ENCODE measurements around the gene FOXP1. TPM values are rescaled to one million over a fixed set of nuclear protein-coding genes. Genes with fewer than 3 reads are reported as not detected.
A peak's percentile ranks its signal among the peaks of the same experiment; 100 is the strongest.

The FOXP1 gene
- total RNA-seq, 1 experiment from 2014 or later: 31.8 TPM

DNA sequence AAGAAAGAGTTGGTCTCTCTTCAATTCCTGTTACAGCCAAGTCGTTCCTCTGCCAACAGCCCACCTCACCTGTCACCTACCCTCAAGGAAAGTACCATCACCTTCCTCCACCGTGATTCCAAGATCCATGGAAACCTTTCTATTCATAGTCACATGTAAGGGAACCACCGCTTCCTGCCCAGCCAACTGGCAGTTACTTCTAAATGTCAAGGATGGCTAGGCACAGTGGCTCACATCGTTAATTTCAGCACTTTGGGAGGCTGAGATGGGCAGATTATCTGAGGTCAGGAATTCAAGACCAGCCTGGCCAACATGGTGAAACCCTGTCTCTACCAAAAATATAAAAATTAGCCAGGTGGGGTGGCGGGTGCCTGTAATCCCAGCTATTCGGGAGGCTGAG is 82.8 kb downstream of the FOXP1 start:
- in situ Hi-C loops (cut with HindIII; ENCODE audit: low pct_unique_long_range_greater_than_20kb, low sequenced_read_pairs): no loop called here
- no peak for DNase-seq (ENCODE audit: low read depth)

- DNase-seq (ENCODE audit: low read depth): no peak
- in situ Hi-C loops (cut with HindIII; ENCODE audit: low pct_unique_long_range_greater_than_20kb, low sequenced_read_pairs): no loop called here
Measured at GRCh38 chr3:71499227-71499876, 84.2 kb downstream of the FOXP1 start.

GRCh38 chr3:71498543-71498942 is 85.0 kb downstream of the FOXP1 start:
- no peak for DNase-seq (ENCODE audit: low read depth)
- in situ Hi-C loops (cut with HindIII; ENCODE audit: low pct_unique_long_range_greater_than_20kb, low sequenced_read_pairs): no loop called here

DNA sequence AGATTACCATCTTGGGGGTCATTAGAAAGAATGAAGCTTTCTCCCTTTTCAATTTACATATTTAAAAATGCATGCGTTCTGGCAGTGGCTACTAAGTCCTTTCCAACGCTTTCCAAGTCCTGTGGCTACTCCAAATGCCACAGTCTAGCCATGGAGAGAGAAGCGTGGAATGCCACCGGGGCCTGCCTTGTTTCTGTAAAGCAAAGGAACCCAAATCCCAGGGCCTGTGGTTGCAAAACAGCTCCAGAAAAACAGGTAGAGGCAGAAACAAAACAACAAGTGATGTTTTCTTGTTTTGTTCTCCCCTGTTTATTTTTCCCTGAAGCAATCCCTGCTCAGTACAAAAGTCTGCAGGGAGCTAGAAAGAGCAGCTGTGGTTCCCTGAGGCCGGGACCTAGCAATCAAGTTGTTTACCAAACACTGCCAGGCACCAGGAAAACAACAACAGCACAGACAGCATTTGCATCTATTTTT is 85.5 kb downstream of the FOXP1 start:
- no peak for DNase-seq (ENCODE audit: low read depth)
- in situ Hi-C loops (cut with HindIII; ENCODE audit: low pct_unique_long_range_greater_than_20kb, low sequenced_read_pairs): no loop called here

GRCh38 chr3:71497367-71497897 is 86.1 kb downstream of the FOXP1 start:
- DNase-seq (ENCODE audit: low read depth): no peak
- in situ Hi-C loops (cut with HindIII; ENCODE audit: low pct_unique_long_range_greater_than_20kb, low sequenced_read_pairs): no loop called here

DNA sequence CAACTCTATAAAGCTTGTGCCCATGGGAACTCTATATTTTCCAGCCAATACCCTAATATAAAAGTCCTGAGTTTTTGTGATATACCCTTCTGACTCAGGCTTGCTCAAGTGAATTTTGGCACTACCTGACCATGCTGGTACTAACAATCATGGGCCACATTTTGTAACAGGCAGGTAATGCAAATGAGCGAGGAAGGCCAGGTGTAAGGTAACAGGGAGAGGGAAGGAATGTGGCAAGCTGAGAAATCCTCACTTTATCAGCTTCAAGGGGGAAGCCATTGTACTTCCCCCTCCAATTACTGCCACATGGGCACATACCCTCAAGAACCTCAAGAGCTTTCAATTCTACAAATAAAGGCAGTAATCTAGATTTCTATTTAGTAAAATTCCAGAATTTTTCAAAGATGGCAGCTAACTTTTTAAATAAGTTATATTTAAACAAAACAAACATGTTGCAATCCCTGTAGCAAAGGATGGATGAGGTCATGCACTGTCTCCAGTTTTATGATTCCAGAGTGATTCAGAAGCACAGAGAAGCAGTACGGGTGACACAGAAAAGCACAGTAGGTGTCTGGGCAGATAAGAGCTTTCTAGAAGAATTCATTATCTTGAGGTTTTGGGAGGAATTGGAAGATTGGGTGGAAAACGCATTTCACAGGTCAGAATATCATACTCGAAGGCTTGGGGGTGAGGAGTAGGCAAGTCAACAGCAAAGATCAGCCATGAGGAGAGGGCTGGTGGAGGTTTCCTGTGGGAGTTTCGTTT is 87.6 kb downstream of the FOXP1 start:
- peak; percentile 53 for DNase-seq (ENCODE audit: low read depth)
- in situ Hi-C loops (cut with HindIII; ENCODE audit: low pct_unique_long_range_greater_than_20kb, low sequenced_read_pairs): no loop called here

DNA sequence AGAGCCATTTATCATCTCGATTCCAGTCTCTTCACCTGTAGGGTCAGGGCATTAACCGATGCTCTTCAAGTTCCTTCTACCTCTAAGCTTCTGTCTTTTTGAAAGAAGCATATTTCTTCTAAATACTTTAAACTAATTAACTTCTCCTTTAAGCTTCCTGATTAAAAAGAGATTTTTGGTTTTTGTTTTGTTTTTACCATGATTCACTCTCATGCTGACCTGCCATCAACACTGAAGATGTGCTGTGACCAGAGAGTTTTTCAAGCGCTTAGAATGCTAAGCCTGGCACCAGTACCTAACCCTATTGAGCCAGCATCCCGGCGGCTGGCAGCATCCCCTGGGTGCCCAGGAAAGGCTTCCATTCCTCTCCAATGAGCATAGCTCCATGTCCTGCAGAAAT is 89.3 kb downstream of the FOXP1 start:
- in situ Hi-C loops (cut with HindIII; ENCODE audit: low pct_unique_long_range_greater_than_20kb, low sequenced_read_pairs): no loop called here
- DNase-seq (ENCODE audit: low read depth): no peak

DNA sequence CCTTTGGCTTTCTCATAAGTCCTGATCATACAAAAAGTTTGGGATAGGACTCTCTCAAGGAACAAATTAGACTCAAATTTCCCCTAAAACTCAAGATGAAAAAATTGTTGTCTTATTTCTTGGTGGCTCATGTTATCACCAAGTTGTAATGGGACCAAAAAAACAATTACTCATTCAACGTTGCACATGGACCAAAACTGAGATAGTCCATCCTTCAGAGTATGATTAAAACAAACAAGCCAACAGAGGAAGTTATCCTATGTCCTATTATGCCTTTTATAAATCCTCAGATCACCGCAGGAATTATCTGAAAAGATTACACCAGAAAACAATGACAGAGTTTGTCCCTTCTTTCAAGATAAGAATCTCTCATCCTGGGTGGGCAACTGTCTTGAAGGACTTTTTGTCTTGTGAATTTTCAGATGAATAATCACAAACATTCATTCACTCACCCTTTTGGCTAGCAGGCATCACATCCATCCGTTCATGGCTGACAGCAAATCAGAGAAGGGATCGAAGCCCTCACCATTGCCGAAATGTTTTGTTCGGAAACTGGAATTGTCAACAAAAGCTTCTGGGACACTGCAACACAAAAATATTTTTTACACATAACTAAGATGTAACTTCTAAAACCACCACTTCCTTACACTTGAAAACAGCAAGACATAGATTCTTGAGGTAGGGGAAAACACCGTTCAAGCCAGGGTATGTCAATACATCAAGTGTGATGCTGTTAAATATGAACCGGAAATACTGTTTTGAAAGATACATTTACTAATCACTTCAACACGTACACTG is 90.4 kb downstream of the FOXP1 start:
- DNase-seq (ENCODE audit: low read depth): no peak
- in situ Hi-C loops (cut with HindIII; ENCODE audit: low pct_unique_long_range_greater_than_20kb, low sequenced_read_pairs): no loop called here

GRCh38 chr3:71492566-71492965 is 91.0 kb downstream of the FOXP1 start:
- in situ Hi-C loops (cut with HindIII; ENCODE audit: low pct_unique_long_range_greater_than_20kb, low sequenced_read_pairs): no loop called here
- DNase-seq (ENCODE audit: low read depth): no peak

GRCh38 chr3:71491154-71491752 is 92.3 kb downstream of the FOXP1 start:
- in situ Hi-C loops (cut with HindIII; ENCODE audit: low pct_unique_long_range_greater_than_20kb, low sequenced_read_pairs): no loop called here
- DNase-seq (ENCODE audit: low read depth): no peak

GRCh38 chr3:71490692-71491091 is 92.8 kb downstream of the FOXP1 start:
- DNase-seq (ENCODE audit: low read depth): no peak
- in situ Hi-C loops (cut with HindIII; ENCODE audit: low pct_unique_long_range_greater_than_20kb, low sequenced_read_pairs): no loop called here

- in situ Hi-C loops (cut with HindIII; ENCODE audit: low pct_unique_long_range_greater_than_20kb, low sequenced_read_pairs): no loop called here
- DNase-seq (ENCODE audit: low read depth): no peak
Measured at GRCh38 chr3:71489315-71489761, 94.2 kb downstream of the FOXP1 start.

GRCh38 chr3:71488882-71489281 is 94.6 kb downstream of the FOXP1 start:
- DNase-seq (ENCODE audit: low read depth): no peak
- in situ Hi-C loops (cut with HindIII; ENCODE audit: low pct_unique_long_range_greater_than_20kb, low sequenced_read_pairs): no loop called here

DNA sequence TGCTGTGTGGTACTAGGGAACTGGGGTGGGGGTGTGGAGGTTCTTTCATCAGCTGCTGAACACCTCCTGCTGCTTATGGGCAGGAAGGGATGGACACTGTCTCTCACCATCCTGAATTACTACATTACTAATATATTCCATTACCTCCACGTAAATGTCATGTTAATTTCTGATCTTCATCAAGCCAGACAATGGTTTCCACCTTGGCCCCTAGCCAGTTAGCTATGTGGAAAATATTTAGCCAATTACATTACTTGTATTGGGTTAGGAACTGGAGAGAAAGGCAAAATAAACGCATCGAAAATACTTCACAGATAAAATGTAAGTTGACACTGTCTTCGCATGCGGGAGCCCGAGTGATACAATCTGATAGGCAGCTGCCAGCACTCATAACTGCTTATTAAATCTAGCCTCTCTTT is 95.1 kb downstream of the FOXP1 start:
- in situ Hi-C loops (cut with HindIII; ENCODE audit: low pct_unique_long_range_greater_than_20kb, low sequenced_read_pairs): no loop called here
- no peak for DNase-seq (ENCODE audit: low read depth)

GRCh38 chr3:71487418-71487817 is 96.1 kb downstream of the FOXP1 start:
- in situ Hi-C loops (cut with HindIII; ENCODE audit: low pct_unique_long_range_greater_than_20kb, low sequenced_read_pairs): no loop called here
- no peak for DNase-seq (ENCODE audit: low read depth)

DNA sequence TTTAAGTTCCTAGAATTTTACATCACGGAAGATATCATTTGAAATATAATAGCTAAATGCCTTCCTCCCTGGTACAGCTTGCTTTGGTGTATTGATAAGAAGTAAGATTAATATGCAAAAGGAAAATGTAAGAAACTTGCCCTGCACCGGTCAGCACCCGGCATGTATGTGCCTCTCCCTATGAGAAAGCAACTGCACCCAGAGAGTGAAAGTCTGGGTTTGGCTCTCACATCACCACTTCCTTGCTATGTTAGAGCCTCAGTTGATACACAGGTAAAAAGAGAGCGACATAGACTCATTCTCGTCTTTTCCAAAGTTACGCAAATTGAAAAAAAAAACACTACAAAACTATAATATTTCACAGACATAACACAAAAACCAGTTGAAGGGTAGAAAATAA is 96.7 kb downstream of the FOXP1 start:
- in situ Hi-C loops (cut with HindIII; ENCODE audit: low pct_unique_long_range_greater_than_20kb, low sequenced_read_pairs): no loop called here
- DNase-seq (ENCODE audit: low read depth): no peak

GRCh38 chr3:71485896-71486295 is 97.6 kb downstream of the FOXP1 start:
- in situ Hi-C loops (cut with HindIII; ENCODE audit: low pct_unique_long_range_greater_than_20kb, low sequenced_read_pairs): no loop called here
- DNase-seq (ENCODE audit: low read depth): no peak

- DNase-seq (ENCODE audit: low read depth): no peak
- in situ Hi-C loops (cut with HindIII; ENCODE audit: low pct_unique_long_range_greater_than_20kb, low sequenced_read_pairs): no loop called here
Measured at GRCh38 chr3:71484452-71484851, 99.1 kb downstream of the FOXP1 start.
